ENCODE measurements around the gene CDKN1B.

GRCh38 chr12:12689647-12690300 is 27.4 kb upstream of the CDKN1B start:
- TF ChIP-seq CTCF (IDR thresholded peaks at IDR 0.05; ENCODE audit: low read length), result no peak
- TF ChIP-seq EZH2 (IDR thresholded peaks at IDR 0.05; ENCODE audit: borderline replicate concordance, low read length), result no peak
